HepG2 (cell line): ENCODE measurements around the gene SEC16A. TPM values are rescaled to one million over a fixed set of nuclear protein-coding genes. Genes with fewer than 3 reads are reported as not detected.

Experiments
- ATAC-seq: fragments of 200-7000 bp; cut with Tn5 transposase; 3 replicates; pipeline ENCODE4 v1.9.1; 2020; ENCODE audit warnings: mild to moderate bottlenecking, moderate library complexity
- BruUV-seq: library from RNA; stranded (reverse); fragments of 400-500 nt; replicated peaks from 2 replicates; lab custom pipeline; 2021; lab: Mats Ljungman, UMichigan
- CTCF ChIA-PET: fragments of 300-600 bp; formaldehyde crosslinking; extraction: SDS; loops from one replicate; lab custom pipeline; 2021; ENCODE audit warnings: low total read pairs, inconsistent platforms, low intra/inter-chr PET ratio; lab: Yijun Ruan, JAX
- POLR2A ChIA-PET: fragments of 350-600 bp; sonication (Branson Sonifier 250); formaldehyde crosslinking; loops from one replicate; lab custom pipeline; 2020; ENCODE audit warnings: antibody characterized with exemption, inconsistent platforms; lab: Yijun Ruan, JAX
- DNase-seq: peaks from one replicate; pipeline ENCODE4 v3.0.0-alpha.2; 2015; ENCODE audit warnings: low spot score
- FAIRE-seq: peaks from 3 replicates; lab custom pipeline; 2011; peaks lifted over from hg19 to GRCh38; lab: Jason Lieb, UNC
- H2AFZ ChIP-seq: one replicate; pipeline ENCODE4 v1.6.1; 2011; ENCODE audit warnings: low read length, inconsistent platforms
- H3K27ac ChIP-seq: fragments of 300-600 bp; 3 replicates; pipeline ENCODE4 v1.8.0; 2011; ENCODE audit warnings: mixed run types, mild to moderate bottlenecking, mixed read lengths, low read length, inconsistent platforms; ENCODE audit not compliant: insufficient read depth; ENCODE audit errors: extremely low read length
- H3K27me3 ChIP-seq, 2 experiments: fragments of 200-600 bp in 1 of 2; 2 replicates in 1 of 2; 3 replicates in 1 of 2; pipeline versions ENCODE4 v1.6.0 to v1.8.0; 2011; ENCODE audit warnings: low read length in 2 of 2, mild to moderate bottlenecking in 2 of 2, moderate library complexity in 2 of 2, inconsistent platforms in 1 of 2; ENCODE audit not compliant: insufficient read depth in 2 of 2, control insufficient read depth in 1 of 2
- H3K36me3 ChIP-seq, 2 experiments: fragments of 200-600 bp in 1 of 2; replicated peaks in 1 of 2; 2 replicates in 1 of 2; 3 replicates in 1 of 2; pipeline versions ENCODE4 v1.5.1 to v1.8.0; 2011; ENCODE audit warnings: low read length in 2 of 2, inconsistent platforms in 1 of 2; ENCODE audit not compliant: insufficient read depth in 2 of 2, control insufficient read depth in 1 of 2
- H3K4me1 ChIP-seq: 2 replicates; pipeline ENCODE4 v1.5.1; 2012; ENCODE audit warnings: low read length, inconsistent platforms; ENCODE audit not compliant: insufficient read depth
- H3K4me2 ChIP-seq: 2 replicates; pipeline ENCODE4 v1.6.0; 2011; ENCODE audit warnings: low read depth, low read length, inconsistent platforms
- H3K4me3 ChIP-seq, 3 experiments: fragments of 200-600 bp in 1 of 3; sonication (generic), shearing (Covaris generic) in 1 of 3; replicated peaks in 1 of 3; 2 replicates each; pipeline ENCODE4 v1.5.1; 2011 to 2016; ENCODE audit warnings: low read length in 3 of 3, inconsistent platforms in 2 of 3, low read depth in 2 of 3, mild to moderate bottlenecking in 2 of 3, control low read depth in 1 of 3, mixed read lengths in 1 of 3; ENCODE audit not compliant: insufficient read depth in 1 of 3
- H3K79me2 ChIP-seq: one replicate; pipeline ENCODE4 v1.6.1; 2011; ENCODE audit warnings: low read length, inconsistent platforms; ENCODE audit not compliant: insufficient read depth
- H3K9ac ChIP-seq: 2 replicates; pipeline ENCODE4 v1.6.0; 2011; ENCODE audit warnings: mild to moderate bottlenecking, low read depth, low read length, inconsistent platforms; ENCODE audit not compliant: insufficient read depth
- H3K9me3 ChIP-seq: 2 replicates; pipeline ENCODE4 v1.5.1; 2012; ENCODE audit warnings: mild to moderate bottlenecking, low read length
- H4K20me1 ChIP-seq: 2 replicates; pipeline ENCODE4 v1.6.0; 2011; ENCODE audit warnings: inconsistent platforms, mild to moderate bottlenecking, low read length, moderate library complexity; ENCODE audit not compliant: insufficient read depth
- AGO2 ChIP-seq: fragments of 200-400 bp; formaldehyde crosslinking; optimal IDR thresholded peaks from 2 replicates; pipeline ENCODE3; 2017; ENCODE audit warnings: mild to moderate bottlenecking, low read depth, low read length, moderate library complexity
- E2F1 ChIP-seq: sonication (generic); formaldehyde crosslinking; IDR thresholded peaks from 2 replicates; pipeline ENCODE4 v1.5.0; 2020; ENCODE audit warnings: missing genetic modification reagents
- POLR2AphosphoS5 ChIP-seq: IDR thresholded peaks from 2 replicates; pipeline ENCODE4 v1.6.1; 2012; ENCODE audit warnings: low read depth, low read length
- YY1 ChIP-seq: IDR thresholded peaks from 2 replicates; pipeline ENCODE4 v1.6.1; 2011; ENCODE audit warnings: low read length, low read depth, moderate library complexity, mild to moderate bottlenecking; ENCODE audit not compliant: insufficient read depth, insufficient replicate concordance
- ZNF280D ChIP-seq: sonication (generic); formaldehyde crosslinking; IDR thresholded peaks from 2 replicates; pipeline ENCODE4 v1.5.1; 2020; ENCODE audit warnings: mild to moderate bottlenecking, missing genetic modification reagents
- ZNF329 ChIP-seq: sonication (generic); formaldehyde crosslinking; IDR thresholded peaks from 2 replicates; pipeline ENCODE4 v1.9.0; 2021; ENCODE audit warnings: low read depth, mild to moderate bottlenecking, missing genetic modification reagents
- ZXDC ChIP-seq: sonication (generic); formaldehyde crosslinking; IDR thresholded peaks from 2 replicates; pipeline ENCODE4 v1.5.0; 2020; ENCODE audit warnings: mild to moderate bottlenecking, missing genetic modification reagents
- WGBS: methylation state at CpG from one replicate; pipeline ENCODE4 v1.1.6; 2017; ENCODE audit warnings: low lambda C conversion rate; 5-methylcytosine and 5-hydroxymethylcytosine counted together
- in situ Hi-C: cut with HindIII; loops from 2 replicates; pipeline ENCODE4 v1.10.0; 2017; ENCODE audit warnings: low pct_unique_long_range_greater_than_20kb; ENCODE audit not compliant: extremely low pct_ligation_motif_present
- intact Hi-C: fragments of 100-400 bp; cut with micrococcal nuclease; formaldehyde crosslinking; loops from one replicate; pipeline ENCODE4 v1.10.0; 2022; ENCODE audit not compliant: unreplicated experiment
- polyA plus RNA-seq, 8 experiments: library from polyadenylated mRNA; depleted of rRNA in 3 of 8; stranded (reverse) in 7 of 8; unstranded in 1 of 8; fragments of >200 nt; fragmentation: Illumina TruSeq in 4 of 8; extraction: Trizol in 4 of 8; gene quantifications; 2 replicates each; pipeline versions ENCODE4 v1.2.1 to v1.2.3, GENCODE V29; 2011 to 2016; ENCODE audit warnings: low read depth in 4 of 8, missing spikeins in 1 of 8, mixed read lengths in 1 of 8; ENCODE audit not compliant: insufficient read depth in 1 of 8
- total RNA-seq, 5 experiments: library from RNA; depleted of rRNA; stranded (reverse); fragments of >200 nt; fragmentation: Illumina TruSeq; extraction: Trizol; gene quantifications; 2 replicates each; pipeline ENCODE4 v1.2.3, GENCODE V29; 2016; ENCODE audit warnings: low read depth in 1 of 5

The SEC16A gene
- total and polyA plus RNA-seq, 2 of the 13 experiments (the other 11 are each of a cell fraction or from before 2014, with no cell fraction given) = 15.9 to 18.9 TPM

GRCh38 chr9:136429683-136430491, 53.0 kb downstream of the SEC16A start (continued):
- TF ChIP-seq ZNF280D (CRISPR knock-in tag) = no peak
- no peak for TF ChIP-seq E2F1 (CRISPR knock-in tag)
- no peak for TF ChIP-seq ZNF329

- no peak overlapping the region for H3K9ac ChIP-seq
- no peaks in the 10 kb centered on the region for H4K20me1 ChIP-seq
- no peak overlapping the region for H3K27ac ChIP-seq
- H3K4me2 ChIP-seq = no peak overlapping the region
- TF ChIP-seq POLR2AphosphoS5 (peak; percentile 24; the same call in 1 of the 2 replicates), ZXDC (CRISPR knock-in tag) (no peak), YY1 (no peak), AGO2 (peak; percentile 85)
- POLR2A ChIA-PET = no interaction called here
- H3K27me3 ChIP-seq = no peaks in the 10 kb centered on the region
- no peaks in the 10 kb centered on the region for H3K79me2 ChIP-seq
- FAIRE-seq = no peak
- DNase-seq = no peak
- in situ Hi-C loops (no loop called here), intact Hi-C loops (no loop called here)
- no peak; the same call in 2 of the 3 replicates for ATAC-seq
- no peak overlapping the region for H3K4me3 ChIP-seq
- CTCF ChIA-PET = no interaction called here
- no TSS peak for BruUV-seq
- no peaks in the 10 kb centered on the region for H3K4me1 ChIP-seq
- H3K9me3 ChIP-seq = no peaks in the 10 kb centered on the region
- H3K36me3 ChIP-seq = peaks cover 8 to 13% of the 10 kb centered on the region in 2 experiments; a peak in 4 of 5 replicates
- no peak overlapping the region for H2AFZ ChIP-seq
- no CpG with 5 or more reads among the region's 21 CpGs for WGBS
Observed at GRCh38 chr9:136429075-136429628, 53.7 kb downstream of the SEC16A start.
